GM21619 (cell line): Measurements from ENCODE around the gene MYOF.

ENCODE experiments used
- ATAC-seq: cut with Tn5 transposase; IDR thresholded peaks from one replicate; pipeline ENCODE4 v1.9.1; 2021; ENCODE audit not compliant: unreplicated experiment

Gene MYOF

DNA sequence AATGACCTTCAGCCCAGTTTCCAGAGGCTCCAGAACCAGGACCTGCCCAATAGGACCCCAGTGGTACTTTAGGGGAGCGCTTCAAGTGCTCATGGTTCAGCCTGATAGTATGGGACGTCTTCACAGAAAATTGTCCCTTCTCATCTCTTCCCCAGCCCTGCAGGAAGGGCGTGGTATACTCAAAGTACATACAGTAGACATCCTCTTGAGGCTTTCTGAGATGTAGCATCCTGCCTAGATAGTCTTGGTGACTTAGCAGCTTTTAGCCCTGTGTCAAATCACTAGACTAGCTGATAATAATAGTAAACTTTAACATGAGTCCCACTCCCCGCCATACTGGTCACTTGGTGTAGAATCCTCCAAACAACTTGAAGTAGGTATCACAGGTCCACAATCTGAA, 215.3 kb downstream of the MYOF start:
- ATAC-seq, result no peak

DNA sequence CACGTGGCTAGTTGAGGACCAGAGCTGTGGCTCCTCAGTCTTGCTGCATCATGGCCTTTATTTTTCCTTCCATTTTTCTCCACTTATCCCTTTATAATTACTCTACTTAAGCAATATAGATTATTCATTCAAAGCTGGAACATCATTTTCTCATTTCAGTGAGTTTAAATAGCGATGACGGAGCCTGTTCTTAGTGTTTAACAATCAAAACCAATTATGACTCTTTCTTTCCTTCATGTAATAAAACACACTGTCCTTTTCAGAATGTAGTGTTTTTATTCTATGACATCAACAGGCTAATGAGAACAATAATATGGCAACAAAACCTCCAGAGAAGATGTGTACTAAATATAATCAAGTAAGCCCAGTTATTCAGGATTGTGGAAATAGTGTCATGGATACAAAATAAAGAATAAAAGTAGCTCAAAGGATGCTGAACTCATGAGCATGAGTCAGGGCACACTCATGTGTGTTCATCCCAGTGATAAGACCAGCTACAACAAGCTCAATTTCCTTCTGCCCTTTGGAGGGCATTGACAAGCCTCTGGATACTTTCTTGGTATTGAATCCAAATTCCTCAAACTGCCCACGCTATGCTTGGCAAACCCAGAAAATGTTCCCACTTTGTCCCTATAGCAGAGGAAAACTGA, 220.0 kb downstream of the MYOF start:
- no peak for ATAC-seq

DNA sequence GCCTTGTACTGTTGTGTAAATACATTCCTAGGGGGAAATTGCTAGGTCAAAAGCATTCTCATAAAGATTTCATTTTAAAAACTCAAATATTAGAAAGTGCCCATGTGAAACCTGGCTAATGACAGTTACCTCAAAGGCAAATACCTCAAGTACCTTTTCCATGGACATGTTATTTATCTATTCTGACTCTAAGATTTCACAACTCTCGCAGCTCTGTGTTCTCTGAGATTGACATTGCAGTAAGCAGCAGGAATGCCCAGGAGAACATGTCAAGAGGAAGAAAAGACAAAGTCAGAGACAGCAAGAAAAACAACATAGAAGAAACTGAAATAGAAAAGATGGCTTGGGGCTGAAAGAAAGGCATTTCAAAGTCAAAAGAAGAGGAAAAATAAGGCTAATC, 221.0 kb downstream of the MYOF start:
- no peak for ATAC-seq

DNA sequence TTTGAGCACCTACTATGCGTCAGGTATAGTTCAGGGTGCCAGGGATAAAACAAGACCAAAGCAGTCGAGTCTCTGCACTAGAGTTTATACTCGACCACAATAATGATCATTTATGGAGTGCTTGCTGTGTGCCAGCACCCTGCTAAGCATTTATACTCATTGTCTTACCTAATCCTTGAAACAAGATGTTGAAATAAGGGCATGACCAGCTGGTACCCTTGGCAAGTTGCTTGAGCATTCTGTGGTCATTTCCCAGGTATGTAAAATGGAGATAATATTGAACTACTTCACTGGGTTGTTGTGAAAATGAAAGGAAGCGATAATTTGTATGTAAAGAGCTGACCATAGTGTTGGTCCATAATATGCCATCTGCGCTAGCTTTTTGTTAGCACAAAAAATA, 223.0 kb downstream of the MYOF start:
- no peak for ATAC-seq
